Activated T-helper 9 cell treated with anti-CD3 and anti-CD28 coated beads, Interleukin-2, amount 50 U/mL, for 16 hours (primary cell): Measurements from ENCODE around the gene RXFP4.
A peak's percentile ranks its signal among the peaks of the same experiment; 100 is the strongest.
"Not testable (repeated sequence)": the region's sequence is repeated elsewhere in the genome, so short reads cannot be mapped to it uniquely, and the experiment has no call there.

Source experiments
- DNase-seq: peaks from one replicate; pipeline ENCODE4 v3.0.0-alpha.2; 2020; ENCODE audit warnings: low read depth

RXFP4 gene

DNA sequence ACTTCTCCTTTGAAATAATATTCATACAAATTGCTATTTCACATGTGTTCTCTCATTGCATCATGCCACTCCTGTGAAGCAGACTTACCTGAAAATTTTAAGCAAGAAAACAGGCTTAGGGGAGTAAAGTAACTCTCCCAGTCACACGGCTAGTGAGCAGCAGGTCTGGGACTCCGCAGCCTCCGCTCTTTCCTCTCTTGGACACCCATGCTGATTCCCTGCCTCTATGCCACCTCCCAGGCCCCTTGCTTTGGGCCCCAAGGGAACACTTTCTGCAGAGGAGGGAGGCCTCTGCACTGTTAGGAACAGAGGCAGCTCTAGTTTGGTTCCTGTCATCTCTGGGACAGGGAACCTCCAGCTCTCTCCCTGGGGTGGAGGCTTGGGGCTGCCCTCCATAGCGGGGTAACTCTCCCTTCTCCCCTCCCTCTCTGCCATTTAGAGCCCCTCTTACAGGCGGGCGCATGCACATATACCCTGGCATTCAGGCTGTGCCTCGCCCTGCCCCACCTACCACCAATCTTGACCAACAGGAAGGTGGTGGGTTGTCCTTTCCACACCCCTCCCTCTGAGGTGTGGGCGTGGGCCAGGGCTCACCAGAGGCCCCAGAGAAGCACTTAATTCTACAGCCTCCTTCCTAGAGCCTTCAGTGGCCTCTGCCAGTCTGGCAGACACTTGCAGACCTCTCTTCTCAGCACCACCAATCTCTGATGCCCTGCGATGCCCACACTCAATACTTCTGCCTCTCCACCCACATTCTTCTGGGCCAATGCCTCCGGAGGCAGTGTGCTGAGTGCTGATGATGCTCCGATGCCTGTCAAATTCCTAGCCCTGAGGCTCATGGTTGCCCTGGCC is at the start of gene RXFP4:
RXFP4 (plus strand) TSS at position 646 of the 852 bp plus-strand sequence; CDS start at position 718, 72 bp downstream.
- no peak for DNase-seq

DNA sequence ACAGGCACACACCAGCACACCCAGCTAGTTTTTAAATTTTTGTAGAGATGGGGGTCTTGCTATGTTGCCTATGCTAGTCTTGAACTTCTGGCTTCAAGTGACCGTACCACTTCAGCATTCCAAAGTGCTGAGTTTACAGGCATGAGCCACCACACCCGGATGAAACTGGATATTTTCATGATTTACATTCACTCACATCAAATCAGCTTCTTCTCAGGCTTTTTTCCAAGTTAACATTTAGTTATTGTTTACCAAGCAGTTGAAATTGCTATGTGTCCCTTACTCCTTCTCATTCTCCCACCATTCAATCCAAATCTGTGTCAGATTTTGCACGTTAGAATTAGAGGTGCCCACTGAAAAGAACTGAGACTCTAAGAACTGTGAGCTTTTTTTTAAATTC is 48.6 kb upstream of the RXFP4 start:
- no peak for DNase-seq

DNA sequence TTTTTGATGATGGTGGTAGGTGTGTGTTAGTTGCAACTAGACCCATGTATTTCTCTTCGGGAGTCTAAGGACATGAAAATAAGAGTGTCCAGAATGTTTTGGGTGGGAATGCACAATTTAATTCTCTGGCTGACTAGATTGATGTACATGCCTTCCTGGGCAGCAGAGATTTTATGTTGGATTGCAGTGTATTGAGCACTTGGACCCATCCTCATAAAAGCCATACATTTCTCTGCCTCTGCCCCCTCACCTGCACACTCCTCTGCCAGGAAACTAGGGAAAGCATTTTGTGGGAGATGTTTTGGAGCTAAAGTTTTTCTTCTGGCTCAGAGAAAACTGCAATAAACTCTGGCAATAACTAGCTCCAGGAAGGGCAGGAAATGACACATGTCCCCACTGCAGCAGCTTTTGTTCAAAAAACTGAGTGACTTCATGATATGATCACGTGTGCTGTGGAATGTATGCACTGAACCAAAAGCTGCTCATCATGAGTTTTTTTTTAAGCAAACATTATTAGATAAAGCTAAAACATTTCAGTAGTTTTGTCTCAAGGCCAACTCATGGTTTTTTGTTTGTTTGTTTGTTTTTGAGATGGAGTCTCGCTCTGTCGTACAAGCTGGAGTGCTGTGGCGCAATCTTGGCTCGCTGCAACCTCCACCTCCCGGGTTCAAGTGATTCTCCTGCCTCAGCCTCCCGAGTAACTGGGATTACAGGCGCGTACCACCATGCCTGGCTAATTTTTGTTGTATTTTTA is 47.9 kb upstream of the RXFP4 start:
- no peak for DNase-seq

GRCh38 chr1:155895617-155896016 is 45.8 kb upstream of the RXFP4 start:
- DNase-seq: not testable (repeated sequence)

- not testable (repeated sequence) for DNase-seq
Observed at GRCh38 chr1:155896476-155896875, 45.0 kb upstream of the RXFP4 start.

- DNase-seq: no peak
Observed at GRCh38 chr1:155897746-155898145, 43.7 kb upstream of the RXFP4 start.

DNA sequence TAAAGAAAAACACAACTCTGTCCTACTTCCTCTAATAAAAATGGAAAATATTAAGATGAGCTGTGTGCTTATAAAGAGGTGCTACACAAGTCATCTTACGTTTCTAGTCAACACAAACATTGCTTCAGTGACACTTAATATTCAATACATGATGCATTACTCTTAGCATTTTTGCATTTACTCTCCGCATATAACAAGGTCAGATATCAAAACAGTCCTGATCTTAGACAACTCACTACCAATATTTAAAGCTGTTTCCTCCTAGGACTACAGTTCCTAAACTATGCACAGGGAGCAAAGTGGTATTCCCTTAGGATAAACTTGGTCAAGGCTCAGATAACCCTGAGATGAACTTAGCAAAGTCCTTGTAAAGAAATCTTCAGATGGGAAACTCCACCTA is 42.5 kb upstream of the RXFP4 start:
- no peak for DNase-seq

GRCh38 chr1:155899683-155900082 is 41.8 kb upstream of the RXFP4 start:
- DNase-seq: no peak

GRCh38 chr1:155900161-155900560 is 41.3 kb upstream of the RXFP4 start:
- DNase-seq: no peak

GRCh38 chr1:155904261-155904660 is 37.2 kb upstream of the RXFP4 start:
- no peak for DNase-seq

- no peak for DNase-seq
Observed at GRCh38 chr1:155909894-155910293, 31.5 kb upstream of the RXFP4 start.

GRCh38 chr1:155910621-155911121 is 30.8 kb upstream of the RXFP4 start:
- DNase-seq: no peak

DNA sequence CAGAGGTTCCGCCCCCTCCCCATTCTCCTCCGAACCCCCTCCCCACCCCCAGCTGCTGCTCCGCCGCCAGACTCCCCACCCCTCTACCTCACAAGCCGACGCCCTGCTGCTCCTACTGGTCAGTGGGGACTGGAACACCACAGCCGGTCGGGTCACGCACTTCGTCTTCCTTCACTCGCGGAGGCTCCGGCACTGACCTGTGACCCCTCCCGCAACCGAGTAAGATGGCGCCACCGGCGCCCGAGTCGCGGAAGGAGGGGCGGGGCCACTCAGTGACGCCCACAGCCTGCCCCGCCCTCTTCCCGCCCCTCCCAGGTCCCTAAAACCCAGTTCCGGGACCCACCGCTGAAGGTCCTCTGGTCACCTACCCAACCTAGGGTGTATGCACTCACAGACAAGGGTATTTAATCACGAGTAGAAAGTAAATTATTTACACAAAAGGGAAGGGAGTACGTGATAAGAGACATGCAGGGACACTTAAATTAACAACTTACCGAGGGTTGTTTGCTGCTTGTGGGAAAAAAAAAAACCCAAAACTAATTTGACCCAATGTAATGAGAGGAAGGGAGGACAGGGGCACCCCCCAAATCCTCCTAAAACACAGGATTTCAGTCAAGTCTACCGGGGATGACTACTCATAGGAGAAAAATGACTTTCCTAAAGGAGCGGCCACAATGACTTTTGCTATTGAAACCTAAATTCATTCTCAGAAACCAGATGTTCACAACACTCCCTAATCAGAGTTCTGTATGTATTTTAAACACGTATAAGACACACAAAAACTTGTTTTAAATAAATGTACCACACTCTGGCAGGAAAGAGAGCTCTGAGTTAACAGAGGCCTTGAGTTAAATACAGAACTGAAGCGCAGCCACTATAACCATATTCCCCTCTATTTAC is 30.0 kb upstream of the RXFP4 start, which contains the start of gene RIT1:
RIT1 (minus strand) TSS at position 194 of the 900 bp plus-strand sequence. CDS start 588 bp downstream, outside the sequence.
- DNase-seq: peak; percentile 78

- DNase-seq: no peak
Observed at GRCh38 chr1:155912056-155912536, 29.3 kb upstream of the RXFP4 start.

DNA sequence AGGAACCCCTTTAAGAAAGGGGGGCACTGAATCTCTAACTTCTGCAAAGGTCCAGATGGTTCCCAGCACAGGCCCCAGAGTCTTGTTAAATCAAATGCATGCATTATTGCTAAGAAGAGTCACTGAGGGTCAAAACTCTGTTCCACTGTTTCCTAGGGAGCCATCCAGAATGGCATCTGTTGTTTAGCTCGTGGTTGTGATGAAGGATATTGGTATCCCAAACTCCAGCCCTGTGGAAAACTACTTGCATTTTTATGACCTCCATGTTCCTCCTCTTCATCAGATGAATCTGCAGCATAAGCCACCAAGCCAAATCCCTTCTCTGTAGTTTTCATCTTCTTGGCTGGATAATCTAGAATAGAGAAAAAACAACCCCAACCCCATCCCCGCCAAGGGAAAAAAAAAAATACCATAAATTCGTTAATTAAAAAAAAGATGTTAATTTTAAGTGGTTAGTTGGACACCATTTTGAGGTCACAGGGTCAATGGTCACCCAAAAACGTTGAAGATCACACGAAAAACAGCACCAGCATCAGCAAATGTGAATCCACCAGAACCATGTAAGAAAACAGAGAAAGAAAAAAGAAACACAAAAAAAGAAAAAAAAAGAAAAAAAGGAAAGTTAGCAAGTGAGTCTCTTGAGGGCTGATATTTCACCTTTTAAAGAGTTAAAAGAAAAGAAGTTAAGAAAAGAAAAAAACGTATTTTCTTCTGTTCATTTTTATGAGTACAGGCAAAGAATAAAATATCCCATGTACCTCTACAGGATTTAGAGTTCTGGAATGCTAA is 27.3 kb upstream of the RXFP4 start:
- no peak for DNase-seq

DNA sequence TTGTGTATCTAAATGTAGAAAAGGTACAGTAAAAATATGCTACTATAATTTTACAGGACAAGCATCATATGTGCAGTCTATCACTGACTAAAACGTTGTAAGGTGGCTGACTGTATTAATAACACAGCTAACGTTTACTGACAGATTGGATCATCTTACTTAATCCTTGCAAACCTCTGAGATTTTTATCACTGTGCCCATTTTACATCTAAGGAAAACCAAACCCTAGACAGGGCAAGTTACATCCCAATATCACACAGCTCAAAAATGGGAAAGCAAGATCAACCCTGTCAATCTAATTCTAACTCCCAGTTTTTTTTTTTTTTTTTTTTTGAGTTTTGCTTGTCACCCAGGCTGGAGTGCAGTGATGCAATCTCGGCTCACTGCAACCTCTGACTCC is 22.8 kb upstream of the RXFP4 start:
- DNase-seq: no peak

- no peak for DNase-seq
Observed at GRCh38 chr1:155919801-155920200, 21.6 kb upstream of the RXFP4 start.

GRCh38 chr1:155920717-155921116 is 20.7 kb upstream of the RXFP4 start:
- DNase-seq: no peak

- DNase-seq: no peak
Observed at GRCh38 chr1:155925506-155925905, 15.9 kb upstream of the RXFP4 start.

GRCh38 chr1:155929057-155929456 is 12.4 kb upstream of the RXFP4 start:
- no peak for DNase-seq

DNA sequence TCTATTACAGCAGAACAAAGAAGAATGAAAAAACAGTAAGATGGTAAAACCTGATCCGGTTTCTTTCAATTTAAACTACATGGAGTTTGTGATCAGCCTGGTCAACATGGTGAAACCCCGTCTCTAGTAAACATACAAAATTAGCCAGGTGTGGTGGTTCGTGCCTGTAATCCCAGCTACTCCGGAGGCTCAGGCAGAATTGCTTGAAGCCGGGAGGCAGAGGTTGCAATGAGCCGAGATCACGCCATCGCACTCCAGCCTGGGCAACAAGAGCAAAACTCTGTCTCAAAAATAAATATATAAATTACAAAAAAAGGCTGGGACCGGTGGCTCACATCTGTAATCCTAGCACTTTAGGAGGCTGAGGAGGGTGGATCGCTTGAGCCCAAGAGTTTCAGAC is 10.7 kb upstream of the RXFP4 start:
- DNase-seq: not testable (repeated sequence)
